Skin epidermis (tissue), 12 donors: ENCODE results near the gene GPANK1.

ENCODE experiments used
- H3K27ac ChIP-seq, 21 experiments: fragments of 200-600 bp; sonication (generic) in 11 of 21; one replicate each; pipeline ENCODE4 v1.5.0; 2020; ENCODE audit warnings: mild to moderate bottlenecking in 3 of 21, inconsistent platforms in 2 of 21, moderate library complexity in 2 of 21
- H3K4me3 ChIP-seq, 7 experiments: fragments of 200-600 bp; sonication (generic) in 2 of 7; one replicate each; pipeline ENCODE4 v1.5.0; 2020; ENCODE audit warnings: inconsistent platforms in 2 of 7, mild to moderate bottlenecking in 2 of 7, moderate library complexity in 1 of 7

The GPANK1 gene

GRCh38 chr6:31629014-31629413 is 35.8 kb downstream of the GPANK1 start:
- Histone ChIP-seq H3K27ac (no peak overlapping the region), H3K4me3 (no peak overlapping the region)

GRCh38 chr6:31627690-31628287 is 37.0 kb downstream of the GPANK1 start:
- Histone ChIP-seq H3K4me3 (no peak overlapping the region), H3K27ac (no peak overlapping the region)

- Histone ChIP-seq H3K4me3 (no peak overlapping the region), H3K27ac (no peak overlapping the region)
Observed at GRCh38 chr6:31626952-31627351, 37.8 kb downstream of the GPANK1 start.

GRCh38 chr6:31624070-31624469 is 40.7 kb downstream of the GPANK1 start:
- Histone ChIP-seq H3K27ac (no peak overlapping the region), H3K4me3 (no peak overlapping the region)

- H3K4me3 ChIP-seq, result peak overlapping the region in 1 of 7 experiments; percentile 81
Observed at GRCh38 chr6:31622684-31623091, 42.1 kb downstream of the GPANK1 start.

GRCh38 chr6:31621991-31622390 is 42.8 kb downstream of the GPANK1 start:
- peak overlapping the region in 16 of 21 experiments; percentile 20 to 99 (median 98) for H3K27ac ChIP-seq
- H3K4me3 ChIP-seq, result peak overlapping the region in 5 of 7 experiments; percentile 76 to 90 (median 82)

More at GRCh38 chr6:31622684-31623091, 42.1 kb downstream of the GPANK1 start:
- peak overlapping the region in 8 of 21 experiments; percentile 96 to 99 (median 97) for H3K27ac ChIP-seq

- H3K4me3 ChIP-seq, result peak overlapping the region; percentile 76 to 96 (median 82)
- peak overlapping the region; percentile 85 to 99 (median 97) for H3K27ac ChIP-seq
Observed at GRCh38 chr6:31621320-31621939, 43.4 kb downstream of the GPANK1 start.

- peak within 1 kb of the TSS; percentile 85 to 99 (median 97) for H3K27ac ChIP-seq
- peak within 1 kb of the TSS; percentile 76 to 96 (median 82) for H3K4me3 ChIP-seq
Observed at GRCh38 chr6:31620586-31621319, 44.0 kb downstream of the GPANK1 start, which contains the start of gene PRRC2A. Gene PRRC2A, plus strand, starts transcription at chr6:31620715. Its CDS starts 2,075 bp downstream, at chr6:31622790.

- Histone ChIP-seq H3K4me3 (peak overlapping the region; percentile 76 to 96 (median 82)), H3K27ac (peak overlapping the region; percentile 68 to 99 (median 97))
Observed at GRCh38 chr6:31619805-31620585, 44.8 kb downstream of the GPANK1 start.

GRCh38 chr6:31617010-31617409 is 47.8 kb downstream of the GPANK1 start:
- Histone ChIP-seq H3K4me3 (no peak overlapping the region), H3K27ac (no peak overlapping the region)

- peak overlapping the region in 5 of 7 experiments; percentile 3 to 35 (median 9) for H3K4me3 ChIP-seq
- H3K27ac ChIP-seq, result peak overlapping the region in 15 of 21 experiments; percentile 14 to 81 (median 58)
Observed at GRCh38 chr6:31615748-31616147, 49.0 kb downstream of the GPANK1 start.

GRCh38 chr6:31614684-31615578 is 49.9 kb downstream of the GPANK1 start, which contains the start of gene AIF1:
Gene AIF1, plus strand, starts transcription at chr6:31615234. Its CDS starts 96 bp downstream, at chr6:31615330.
- peak within 1 kb of the TSS in 16 of 21 experiments; percentile 3 to 81 (median 58) for H3K27ac ChIP-seq

GRCh38 chr6:31614075-31614619 is 50.6 kb downstream of the GPANK1 start:
- Histone ChIP-seq H3K27ac (peak overlapping the region in 6 of 21 experiments; percentile 13 to 80 (median 57)), H3K4me3 (no peak overlapping the region)

More at GRCh38 chr6:31614684-31615578, 49.9 kb downstream of the GPANK1 start, which contains the start of gene AIF1:
- peak within 1 kb of the TSS in 5 of 7 experiments; percentile 3 to 35 (median 9) for H3K4me3 ChIP-seq
